Endothelial cell (in vitro differentiated cells): ENCODE data around the gene CCDC18. TPM values are rescaled to one million over a fixed set of nuclear protein-coding genes. Genes with fewer than 3 reads are reported as not detected.
"Not testable (repeated sequence)": the region's sequence is repeated elsewhere in the genome, so short reads cannot be mapped to it uniquely, and the experiment has no call there.

Source experiments
- DNase-seq: peaks from one replicate; pipeline ENCODE4 v3.0.0; 2021; ENCODE audit warnings: low spot score
- H3K27ac Mint-ChIP-seq: one replicate; pipeline ENCODE4 v1.8.0; 2021; ENCODE audit warnings: mixed read lengths, inconsistent platforms; ENCODE audit not compliant: unreplicated experiment
- H3K27me3 Mint-ChIP-seq: one replicate; pipeline ENCODE4 v1.8.0; 2021; ENCODE audit warnings: mild to moderate bottlenecking, moderate library complexity, mixed read lengths, inconsistent platforms; ENCODE audit not compliant: unreplicated experiment
- H3K36me3 Mint-ChIP-seq: one replicate; pipeline ENCODE4 v1.8.0; 2021; ENCODE audit warnings: mild to moderate bottlenecking, low read depth, mixed read lengths, inconsistent platforms; ENCODE audit not compliant: unreplicated experiment
- H3K4me1 Mint-ChIP-seq: one replicate; pipeline ENCODE4 v1.8.0; 2021; ENCODE audit warnings: mild to moderate bottlenecking, mixed read lengths, inconsistent platforms; ENCODE audit not compliant: unreplicated experiment
- H3K4me3 Mint-ChIP-seq: one replicate; pipeline ENCODE4 v1.8.0; 2021; ENCODE audit warnings: mild to moderate bottlenecking, mixed read lengths, inconsistent platforms; ENCODE audit not compliant: unreplicated experiment
- H3K9me3 Mint-ChIP-seq: one replicate; pipeline ENCODE4 v1.8.0; 2021; ENCODE audit warnings: mixed read lengths, inconsistent platforms; ENCODE audit not compliant: unreplicated experiment
- total RNA-seq: library from RNA; stranded (reverse); fragmentation: NEBNext Ultra II Directional; extraction: Animal tissue kit (Norgen Biotek cat#: 25700); gene quantifications from one replicate; pipeline ENCODE4 v1.2.1, GENCODE V29; 2021; ENCODE audit not compliant: unreplicated experiment
- TF ChIP-seq, protein P1 (sequence below): fragments of 200-600 bp; sonication (generic); IDR thresholded peaks from one replicate; pipeline ENCODE4 v1.5.0; 2021; ENCODE audit warnings: antibody characterized with exemption; ENCODE audit not compliant: unreplicated experiment

The CCDC18 gene
- total RNA-seq, 1 donor from 2014 or later, result 10.4 TPM

- H3K36me3 Mint-ChIP-seq, result no peaks in the 10 kb centered on the region
- DNase-seq, result no peak
- no peaks in the 10 kb centered on the region for H3K9me3 Mint-ChIP-seq
- H3K27ac Mint-ChIP-seq, result no peak overlapping the region
- no peak overlapping the region for H3K4me3 Mint-ChIP-seq
- no peaks in the 10 kb centered on the region for H3K27me3 Mint-ChIP-seq
- peaks cover 4% of the 10 kb centered on the region for H3K4me1 Mint-ChIP-seq
- TF ChIP-seq, protein P1, sequence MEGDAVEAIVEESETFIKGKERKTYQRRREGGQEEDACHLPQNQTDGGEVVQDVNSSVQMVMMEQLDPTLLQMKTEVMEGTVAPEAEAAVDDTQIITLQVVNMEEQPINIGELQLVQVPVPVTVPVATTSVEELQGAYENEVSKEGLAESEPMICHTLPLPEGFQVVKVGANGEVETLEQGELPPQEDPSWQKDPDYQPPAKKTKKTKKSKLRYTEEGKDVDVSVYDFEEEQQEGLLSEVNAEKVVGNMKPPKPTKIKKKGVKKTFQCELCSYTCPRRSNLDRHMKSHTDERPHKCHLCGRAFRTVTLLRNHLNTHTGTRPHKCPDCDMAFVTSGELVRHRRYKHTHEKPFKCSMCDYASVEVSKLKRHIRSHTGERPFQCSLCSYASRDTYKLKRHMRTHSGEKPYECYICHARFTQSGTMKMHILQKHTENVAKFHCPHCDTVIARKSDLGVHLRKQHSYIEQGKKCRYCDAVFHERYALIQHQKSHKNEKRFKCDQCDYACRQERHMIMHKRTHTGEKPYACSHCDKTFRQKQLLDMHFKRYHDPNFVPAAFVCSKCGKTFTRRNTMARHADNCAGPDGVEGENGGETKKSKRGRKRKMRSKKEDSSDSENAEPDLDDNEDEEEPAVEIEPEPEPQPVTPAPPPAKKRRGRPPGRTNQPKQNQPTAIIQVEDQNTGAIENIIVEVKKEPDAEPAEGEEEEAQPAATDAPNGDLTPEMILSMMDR, result no peak
Measured at GRCh38 chr1:93159337-93159736, 21.2 kb upstream of the CCDC18 start.

GRCh38 chr1:93163314-93163713 is 17.2 kb upstream of the CCDC18 start:
- H3K9me3 Mint-ChIP-seq, H3K4me3 Mint-ChIP-seq, H3K27me3 Mint-ChIP-seq, H3K27ac Mint-ChIP-seq, DNase-seq, H3K4me1 Mint-ChIP-seq: not testable (repeated sequence)
- peaks cover 11% of the 10 kb centered on the region for H3K36me3 Mint-ChIP-seq

- DNase-seq, result no peak
- Mint-ChIP-seq H3K36me3 (peaks cover 20% of the 10 kb centered on the region), H3K4me3 (no peak overlapping the region), H3K4me1 (peaks cover 9% of the 10 kb centered on the region), H3K27ac (no peak overlapping the region), H3K27me3 (no peaks in the 10 kb centered on the region), H3K9me3 (peaks cover 4% of the 10 kb centered on the region)
- TF ChIP-seq, protein P1, result no peak
Measured at GRCh38 chr1:93164816-93165215, 15.7 kb upstream of the CCDC18 start.

GRCh38 chr1:93165895-93166294 is 14.6 kb upstream of the CCDC18 start:
- H3K9me3 Mint-ChIP-seq, DNase-seq, H3K4me3 Mint-ChIP-seq, H3K4me1 Mint-ChIP-seq, H3K27ac Mint-ChIP-seq, H3K27me3 Mint-ChIP-seq: not testable (repeated sequence)
- peaks cover 22% of the 10 kb centered on the region for H3K36me3 Mint-ChIP-seq

DNA sequence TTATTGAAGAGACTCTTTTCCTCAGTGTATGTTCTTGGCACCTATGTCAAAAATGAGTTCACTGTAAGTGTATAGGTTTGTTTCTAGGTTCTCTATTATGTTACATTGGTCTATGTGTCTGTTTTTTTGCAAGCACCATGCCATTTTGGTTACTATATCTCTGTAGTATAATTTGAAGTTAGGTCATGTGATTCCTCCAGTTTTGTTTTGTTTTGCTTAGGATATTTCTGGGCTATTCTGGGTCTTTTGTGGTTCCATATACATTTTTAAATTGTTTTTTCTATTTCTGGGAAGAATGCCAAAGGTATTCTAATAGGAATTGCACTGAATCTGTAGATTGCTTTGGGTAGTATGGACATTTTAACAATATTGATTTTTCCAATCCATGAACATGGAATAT is 13.5 kb upstream of the CCDC18 start:
- Mint-ChIP-seq H3K36me3 (peaks cover 24% of the 10 kb centered on the region), H3K27ac (no peak overlapping the region), H3K9me3 (peaks cover 4% of the 10 kb centered on the region), H3K4me1 (peaks cover 9% of the 10 kb centered on the region), H3K27me3 (no peaks in the 10 kb centered on the region), H3K4me3 (no peak overlapping the region)
- TF ChIP-seq, protein P1, result no peak
- DNase-seq, result no peak

GRCh38 chr1:93170141-93170678 is 10.3 kb upstream of the CCDC18 start:
- H3K9me3 Mint-ChIP-seq, H3K4me1 Mint-ChIP-seq, H3K27ac Mint-ChIP-seq, H3K4me3 Mint-ChIP-seq, H3K27me3 Mint-ChIP-seq, DNase-seq: not testable (repeated sequence)
- H3K36me3 Mint-ChIP-seq, result peaks cover 28% of the 10 kb centered on the region
